ENCODE results near the gene SOX6. TPM values are rescaled to one million over a fixed set of nuclear protein-coding genes. Genes with fewer than 3 reads are reported as not detected.
"Not testable (repeated sequence)": the region's sequence is repeated elsewhere in the genome, so short reads cannot be mapped to it uniquely, and the experiment has no call there.

The SOX6 gene
- total RNA-seq: not detected

DNA sequence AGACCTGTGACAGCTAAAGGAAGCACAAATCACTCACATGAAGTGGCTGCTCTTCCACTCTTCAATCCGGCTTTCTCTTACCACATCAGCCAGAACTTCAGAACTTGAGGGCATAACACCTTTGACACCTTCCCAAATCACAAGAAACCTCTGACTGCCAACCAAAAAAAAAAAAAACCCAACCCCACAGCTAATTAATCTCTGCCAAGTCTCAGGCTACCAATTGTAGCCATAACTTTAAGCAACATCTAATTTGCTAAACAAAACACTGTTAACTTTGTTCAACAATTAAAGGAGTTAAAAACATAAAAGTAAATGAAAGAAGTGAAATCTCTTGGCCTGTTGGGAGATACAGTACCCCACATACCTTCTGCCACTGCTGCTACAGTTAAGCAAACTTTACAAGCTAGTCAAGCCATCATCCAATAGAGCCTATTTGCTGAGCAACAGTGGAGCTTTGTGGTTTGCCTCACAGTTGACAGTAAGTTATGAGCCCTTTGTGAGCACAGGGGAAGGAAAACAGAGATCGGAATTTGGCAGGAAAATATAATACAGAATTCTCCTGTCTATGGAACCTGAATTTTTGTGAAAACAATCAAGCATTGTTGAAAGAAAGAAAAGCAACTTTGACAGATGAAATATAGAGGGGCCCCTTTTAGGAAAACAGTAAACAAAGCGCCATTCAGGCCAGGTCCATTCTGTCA lies at the start of gene SOX6:
TSS of gene SOX6 (minus strand) at position 490 of the 704 bp plus-strand sequence. CDS start 15,298 bp downstream, outside the sequence.
- ChIA-PET CTCF (no interaction called here), POLR2A (no interaction called here)

DNA sequence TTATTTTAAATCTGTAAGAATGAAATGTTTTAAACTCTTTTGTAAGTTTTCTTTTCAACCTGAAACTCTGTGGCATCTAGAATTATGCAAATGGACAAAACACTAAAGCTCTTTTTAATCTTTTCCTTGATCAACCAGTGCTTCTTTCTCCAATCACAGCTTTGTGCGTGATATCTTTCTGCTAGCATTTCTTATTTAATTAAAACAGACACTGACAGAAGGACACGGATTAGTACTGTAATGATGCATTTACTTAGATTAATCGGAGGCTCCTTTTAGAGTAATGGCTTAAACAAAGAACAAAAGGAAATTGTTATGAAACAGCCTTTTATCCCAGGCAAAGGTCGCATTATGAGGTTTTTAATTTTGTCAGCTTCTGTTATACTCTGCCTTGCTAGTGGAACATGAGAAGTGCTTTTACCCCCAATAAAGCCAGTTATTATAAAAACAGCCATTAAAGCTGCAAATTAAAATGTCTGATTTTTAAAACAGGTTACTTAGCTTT lies 48.5 kb upstream of the SOX6 start:
- ChIA-PET CTCF (no interaction called here), POLR2A (no interaction called here)

GRCh38 chr11:16403851-16404250 lies 47.5 kb upstream of the SOX6 start:
- ChIA-PET POLR2A (no interaction called here), CTCF (no interaction called here)

DNA sequence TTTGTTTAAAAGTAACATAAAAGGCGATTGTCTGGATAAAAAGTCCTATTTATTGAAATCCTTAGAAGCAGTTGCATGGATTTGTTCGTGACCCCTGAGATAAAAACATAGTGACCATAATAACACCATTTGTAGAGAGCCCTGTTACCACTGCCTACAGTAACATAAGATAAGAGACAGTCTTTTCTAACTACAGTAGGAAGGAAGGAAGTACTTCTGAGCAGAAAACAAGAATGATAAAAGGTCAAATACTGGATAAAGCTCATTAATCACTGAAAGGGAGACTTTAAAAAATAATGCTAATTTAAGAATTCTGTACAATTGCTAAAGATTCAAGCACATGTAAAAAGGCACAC lies 47.1 kb upstream of the SOX6 start:
- POLR2A ChIA-PET: no interaction called here
- CTCF ChIA-PET: no interaction called here

DNA sequence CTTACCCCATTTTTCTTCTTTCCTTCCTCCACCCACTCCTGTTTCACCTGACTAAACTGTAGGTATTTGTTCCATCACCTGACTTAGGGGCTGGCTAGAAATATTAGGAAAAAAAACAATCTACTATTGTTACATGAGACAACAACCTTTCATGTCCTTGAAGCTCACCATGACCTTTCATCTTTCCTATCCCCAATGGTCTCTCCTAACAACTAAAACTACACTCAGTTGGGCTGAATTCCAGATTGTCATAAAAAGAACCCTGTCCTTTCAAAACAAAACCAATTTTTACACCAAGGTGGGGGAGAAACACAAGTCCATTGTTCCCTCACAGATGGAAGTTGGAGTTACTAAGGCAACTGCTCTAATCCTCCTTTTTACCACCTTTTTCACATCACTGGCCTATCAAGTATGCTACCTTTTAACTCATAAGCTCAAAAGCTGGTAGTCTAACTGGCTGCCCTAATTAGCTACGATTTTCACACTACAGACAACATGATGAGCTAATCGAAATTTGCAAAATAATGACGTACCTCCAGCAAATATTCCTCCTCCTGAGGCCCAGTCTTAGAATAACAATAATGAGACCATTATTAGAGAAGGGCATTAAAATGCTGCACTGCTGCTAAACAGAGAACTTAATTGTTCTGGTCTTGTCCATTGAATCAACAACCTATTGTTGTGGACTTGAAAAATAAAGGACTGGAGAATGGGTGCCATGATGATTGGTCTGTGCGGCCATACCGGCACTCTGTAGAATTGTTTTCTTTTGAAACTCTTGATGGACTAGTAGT lies 46.5 kb upstream of the SOX6 start:
- ChIA-PET CTCF (no interaction called here), POLR2A (no interaction called here)

DNA sequence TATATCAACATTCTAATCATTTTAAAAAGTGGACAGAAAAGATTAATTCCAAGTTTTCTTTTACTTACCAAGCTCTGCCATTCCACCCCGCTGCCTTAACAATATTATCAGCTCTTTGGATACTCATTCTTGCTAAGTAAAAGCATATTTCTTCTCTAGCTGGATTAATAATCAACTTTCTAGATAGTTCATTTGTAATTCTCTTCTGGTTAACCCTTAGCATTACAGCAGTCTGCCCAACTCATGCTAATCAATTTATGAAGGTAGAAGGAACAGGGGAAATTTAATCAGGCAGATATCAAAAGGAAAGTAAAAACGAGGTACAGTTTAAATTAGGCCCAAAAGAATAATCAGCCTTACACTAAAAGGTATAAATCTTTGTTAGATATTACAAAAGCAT lies 41.0 kb upstream of the SOX6 start:
- POLR2A ChIA-PET: no interaction called here
- CTCF ChIA-PET: no interaction called here

- ChIA-PET CTCF (no interaction called here), POLR2A (no interaction called here)
Measured at GRCh38 chr11:16395601-16396000, 39.3 kb upstream of the SOX6 start.

GRCh38 chr11:16394947-16395346 lies 38.6 kb upstream of the SOX6 start:
- ChIA-PET CTCF (no interaction called here), POLR2A (no interaction called here)

- ChIA-PET CTCF (no interaction called here), POLR2A (no interaction called here)
Measured at GRCh38 chr11:16393340-16393739, 37.0 kb upstream of the SOX6 start.

DNA sequence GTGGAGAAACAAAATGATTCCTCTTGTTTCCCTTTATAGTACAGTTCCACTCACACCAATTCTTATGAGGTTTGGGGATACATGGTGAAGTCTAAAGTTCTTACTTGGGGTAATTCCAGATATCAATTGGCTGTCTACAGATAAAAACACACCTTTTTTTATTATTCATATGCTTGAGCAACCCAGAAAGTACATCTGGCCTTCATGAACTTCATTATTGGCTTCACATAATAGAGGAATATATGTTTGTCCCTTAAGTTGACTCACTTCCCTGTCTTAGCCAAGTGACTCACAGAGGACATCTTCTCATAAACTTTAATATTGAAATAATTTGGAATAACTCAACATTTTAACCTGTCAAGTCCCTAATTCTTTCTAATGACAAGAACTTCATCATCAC lies 36.3 kb upstream of the SOX6 start:
- CTCF ChIA-PET: no interaction called here
- POLR2A ChIA-PET: no interaction called here

GRCh38 chr11:16390826-16391225 lies 34.5 kb upstream of the SOX6 start:
- CTCF ChIA-PET, POLR2A ChIA-PET: not testable (repeated sequence)

DNA sequence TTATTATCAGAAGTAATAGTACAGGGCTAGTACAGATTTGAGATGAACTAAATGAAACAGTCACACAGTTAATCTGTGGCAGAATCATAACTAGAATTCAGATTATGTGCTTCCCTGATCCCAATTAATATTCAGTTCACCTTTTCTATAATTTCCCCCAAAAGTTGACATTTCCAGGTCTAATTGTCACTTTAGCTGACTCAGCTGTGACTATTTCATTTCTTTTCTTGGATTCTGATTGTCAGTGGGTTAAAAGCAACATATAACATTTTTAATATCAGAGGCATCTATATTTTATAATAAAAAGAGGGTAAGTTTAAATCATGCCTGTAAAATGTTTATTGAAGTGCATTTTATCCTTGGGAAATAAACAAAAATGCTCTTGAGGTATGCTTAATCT lies 28.8 kb upstream of the SOX6 start:
- ChIA-PET POLR2A (no interaction called here), CTCF (no interaction called here)

GRCh38 chr11:16382638-16383380 lies 26.5 kb upstream of the SOX6 start:
- CTCF ChIA-PET: no interaction called here
- POLR2A ChIA-PET: no interaction called here

DNA sequence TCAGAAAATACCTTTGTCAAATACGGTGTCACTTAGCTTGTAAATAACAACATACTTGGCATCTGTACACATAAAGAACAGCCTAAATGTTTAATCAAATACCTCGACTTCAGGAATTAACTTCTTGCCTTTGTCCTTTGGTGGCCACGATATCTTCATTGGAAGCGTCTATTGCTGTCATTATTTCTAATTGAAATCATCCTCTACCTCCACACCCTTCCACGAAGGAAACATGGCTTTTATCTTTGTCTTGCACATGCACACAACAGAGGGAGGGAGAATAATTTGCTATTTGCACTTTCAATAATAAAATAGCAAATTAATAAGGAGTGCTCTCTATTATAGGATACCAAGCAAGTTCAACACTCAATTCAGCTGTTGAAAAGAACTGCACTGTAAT lies 25.8 kb upstream of the SOX6 start:
- CTCF ChIA-PET: no interaction called here
- POLR2A ChIA-PET: no interaction called here

GRCh38 chr11:16380941-16381568 lies 24.7 kb upstream of the SOX6 start:
- ChIA-PET POLR2A (no interaction called here), CTCF (no interaction called here)

DNA sequence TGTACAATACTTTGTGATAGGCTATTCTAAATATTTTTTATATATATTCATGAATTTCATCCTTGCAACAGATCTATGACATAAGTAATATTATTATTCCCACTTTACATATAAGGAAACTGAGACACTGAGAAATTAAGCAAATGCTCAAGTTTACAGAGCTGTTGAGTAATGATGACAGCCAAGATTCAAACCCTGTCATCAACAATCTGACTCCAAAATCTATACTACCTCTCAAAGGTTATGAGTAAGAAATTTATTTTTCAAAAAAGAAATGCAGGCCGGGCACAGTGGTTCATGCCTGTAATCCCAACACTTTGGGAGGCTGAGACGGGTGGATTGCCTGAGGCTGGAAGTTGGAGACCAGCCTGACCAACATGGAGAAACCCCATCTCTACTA lies 22.6 kb upstream of the SOX6 start:
- POLR2A ChIA-PET: no interaction called here

DNA sequence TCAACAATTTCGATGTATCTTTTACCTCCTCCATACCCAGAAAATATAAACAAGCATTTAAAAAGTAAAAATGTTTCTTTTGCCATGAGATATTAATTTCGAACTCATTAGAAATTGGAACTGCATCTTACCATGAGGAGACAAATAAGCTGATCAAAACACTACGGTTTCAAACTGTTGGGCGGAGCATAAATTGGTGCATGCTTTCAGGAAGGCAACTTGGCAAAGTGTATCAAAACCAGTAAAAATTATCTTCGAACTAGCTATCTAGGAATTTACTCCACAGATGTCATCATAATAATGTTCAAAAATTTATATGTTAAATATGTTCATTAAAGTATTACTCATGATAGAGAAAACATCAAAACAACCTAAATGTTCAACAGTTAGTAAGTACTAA lies 21.4 kb upstream of the SOX6 start:
- CTCF ChIA-PET: no interaction called here

More for the DNA sequence above, 22.6 kb upstream of the SOX6 start:
- CTCF ChIA-PET: no interaction called here

GRCh38 chr11:16375664-16376063 lies 19.3 kb upstream of the SOX6 start:
- CTCF ChIA-PET, POLR2A ChIA-PET: not testable (repeated sequence)

More for the DNA sequence above, 21.4 kb upstream of the SOX6 start:
- POLR2A ChIA-PET: no interaction called here

GRCh38 chr11:16373768-16374167 lies 17.4 kb upstream of the SOX6 start:
- CTCF ChIA-PET: no interaction called here
- POLR2A ChIA-PET: no interaction called here

DNA sequence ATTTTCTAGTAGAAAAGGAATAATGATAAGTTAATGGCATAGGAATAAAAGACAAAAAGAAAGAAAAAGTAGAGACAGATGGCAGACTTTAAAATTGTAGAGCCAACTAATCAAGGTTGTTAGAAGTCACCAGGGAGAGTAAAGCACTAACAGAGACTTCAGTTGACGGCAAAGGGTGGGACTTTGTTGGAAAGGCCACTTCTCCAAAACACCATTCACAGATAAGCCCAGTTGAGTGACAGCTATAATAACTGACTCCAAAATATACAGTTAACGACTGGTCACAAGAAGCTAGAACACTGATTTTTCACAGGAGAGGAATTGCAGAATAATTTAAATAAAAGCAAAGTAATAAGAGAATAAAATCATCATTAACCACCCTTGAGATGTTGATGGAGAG lies 16.0 kb upstream of the SOX6 start:
- POLR2A ChIA-PET: no interaction called here
- CTCF ChIA-PET: no interaction called here

- POLR2A ChIA-PET: no interaction called here
- CTCF ChIA-PET: no interaction called here
Measured at GRCh38 chr11:16367252-16367651, 10.9 kb upstream of the SOX6 start.
